ENCODE results near the gene MAZ. TPM values are rescaled to one million over a fixed set of nuclear protein-coding genes. Genes with fewer than 3 reads are reported as not detected.

Gene MAZ
- total RNA-seq, 1 donor from 2014 or later = 146 TPM

DNA sequence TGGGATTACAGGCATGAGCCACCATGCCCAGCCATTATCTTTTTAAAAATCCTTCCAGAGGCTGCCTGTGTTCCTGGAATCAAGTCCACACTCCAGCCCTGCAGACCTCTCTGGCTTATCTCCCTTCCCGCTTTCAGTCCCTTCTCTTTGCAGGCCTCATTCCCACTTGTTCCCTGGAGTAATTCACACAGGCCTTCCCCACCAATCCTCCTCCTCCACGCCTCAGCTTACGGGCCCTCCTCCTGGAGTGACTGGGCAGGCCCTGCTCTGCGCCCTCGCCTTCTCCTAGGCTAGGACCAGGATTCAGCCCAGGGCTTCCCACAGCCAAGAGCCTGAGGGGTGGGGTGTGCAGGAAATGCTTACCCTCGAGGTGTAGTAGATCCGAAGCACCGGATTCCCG, 53.9 kb downstream of the MAZ start:
- peaks cover 12 to 25% of the 10 kb centered on the region in 2 donors for H3K36me3 ChIP-seq
- no peak overlapping the region for H3K4me3 ChIP-seq
- intact Hi-C loops (cut with DNase I) = loop anchor here (5.0 kb wide), 1 partner anchor 112 kb away; the partner anchor contains the start of gene TAOK2
- no peaks in the 10 kb centered on the region for H3K9me3 ChIP-seq
- H3K4me1 ChIP-seq = peaks cover 4 to 25% of the 10 kb centered on the region in 2 donors
- no peak overlapping the region for H3K27ac ChIP-seq
- TF ChIP-seq, protein P1, sequence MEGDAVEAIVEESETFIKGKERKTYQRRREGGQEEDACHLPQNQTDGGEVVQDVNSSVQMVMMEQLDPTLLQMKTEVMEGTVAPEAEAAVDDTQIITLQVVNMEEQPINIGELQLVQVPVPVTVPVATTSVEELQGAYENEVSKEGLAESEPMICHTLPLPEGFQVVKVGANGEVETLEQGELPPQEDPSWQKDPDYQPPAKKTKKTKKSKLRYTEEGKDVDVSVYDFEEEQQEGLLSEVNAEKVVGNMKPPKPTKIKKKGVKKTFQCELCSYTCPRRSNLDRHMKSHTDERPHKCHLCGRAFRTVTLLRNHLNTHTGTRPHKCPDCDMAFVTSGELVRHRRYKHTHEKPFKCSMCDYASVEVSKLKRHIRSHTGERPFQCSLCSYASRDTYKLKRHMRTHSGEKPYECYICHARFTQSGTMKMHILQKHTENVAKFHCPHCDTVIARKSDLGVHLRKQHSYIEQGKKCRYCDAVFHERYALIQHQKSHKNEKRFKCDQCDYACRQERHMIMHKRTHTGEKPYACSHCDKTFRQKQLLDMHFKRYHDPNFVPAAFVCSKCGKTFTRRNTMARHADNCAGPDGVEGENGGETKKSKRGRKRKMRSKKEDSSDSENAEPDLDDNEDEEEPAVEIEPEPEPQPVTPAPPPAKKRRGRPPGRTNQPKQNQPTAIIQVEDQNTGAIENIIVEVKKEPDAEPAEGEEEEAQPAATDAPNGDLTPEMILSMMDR (IDR thresholded peaks at IDR 0.05) = no peak
- no peak for DNase-seq (ENCODE audit: low spot score in 2 of 2)
- no peaks in the 10 kb centered on the region for H3K27me3 ChIP-seq

Other genes starting within 250 kb of the MAZ start
- gene SPN, start 143.3 kb upstream of the MAZ start, total RNA-seq = 10.3 TPM
- 5.7 TPM for gene QPRT, start 127.3 kb upstream of the MAZ start, total RNA-seq
- gene C16orf54, start 60.5 kb upstream of the MAZ start, total RNA-seq = 0.21 TPM
- 0.21 TPM for gene ZG16, start 28.3 kb upstream of the MAZ start, total RNA-seq
- 28.6 TPM for gene KIF22, start 15.8 kb upstream of the MAZ start, total RNA-seq
- 5.0 TPM for gene PRRT2, start 5.7 kb downstream of the MAZ start, total RNA-seq
- 54.3 TPM for gene PAGR1, start 9.6 kb downstream of the MAZ start, total RNA-seq
- gene MVP, start 13.9 kb downstream of the MAZ start, total RNA-seq = 244 TPM
- gene CDIPT, start 56.7 kb downstream of the MAZ start, total RNA-seq = 174 TPM
- gene SEZ6L2, start 93.0 kb downstream of the MAZ start, total RNA-seq = 0.21 TPM
- gene ASPHD1, start 94.0 kb downstream of the MAZ start, total RNA-seq = not detected
- 302 TPM for gene KCTD13, start 119.7 kb downstream of the MAZ start, total RNA-seq
- 49.2 TPM for gene TMEM219, start 155.6 kb downstream of the MAZ start, total RNA-seq
- 101 TPM for gene TAOK2, start 167.3 kb downstream of the MAZ start, total RNA-seq
- gene HIRIP3, start 189.1 kb downstream of the MAZ start, total RNA-seq = 2.0 TPM
- gene INO80E, start 189.7 kb downstream of the MAZ start, total RNA-seq = 44.1 TPM
- gene DOC2A, start 204.5 kb downstream of the MAZ start, total RNA-seq = not detected
- not detected for gene C16orf92, start 216.7 kb downstream of the MAZ start, total RNA-seq
- gene TLCD3B, start 224.7 kb downstream of the MAZ start, total RNA-seq = not detected

Data from ascending aorta (tissue), 2 donors.